Effector memory CD4-positive, alpha-beta T cell (primary cell): ENCODE results near the gene PCDHA1.

Experiments
- DNase-seq, 3 donors: peaks; one replicate each; pipeline ENCODE4 v3.0.0-alpha.2; 2020
- H3K27ac ChIP-seq: 2 replicates; pipeline ENCODE4 v1.7.0; 2013; ENCODE audit warnings: mild to moderate bottlenecking, low read length, moderate library complexity; ENCODE audit not compliant: insufficient read depth, poor library complexity, severe bottlenecking
- H3K27me3 ChIP-seq: replicated peaks from 2 replicates; pipeline ENCODE4 v1.7.0; 2013; ENCODE audit warnings: mild to moderate bottlenecking, low read length; ENCODE audit not compliant: insufficient read depth, control insufficient read depth, poor library complexity, severe bottlenecking
- H3K36me3 ChIP-seq: 2 replicates; pipeline ENCODE4 v1.7.0; 2013; ENCODE audit warnings: mild to moderate bottlenecking, low read length, moderate library complexity; ENCODE audit not compliant: control insufficient read depth, insufficient read depth
- H3K4me1 ChIP-seq: 2 replicates; pipeline ENCODE4 v1.7.0; 2013; ENCODE audit warnings: low read length, mild to moderate bottlenecking; ENCODE audit not compliant: control insufficient read depth, insufficient read depth, poor library complexity, severe bottlenecking
- H3K4me3 ChIP-seq: 2 replicates; pipeline ENCODE4 v1.7.0; 2013; ENCODE audit warnings: low read length, low read depth, mild to moderate bottlenecking; ENCODE audit not compliant: insufficient read depth, poor library complexity, severe bottlenecking
- H3K9me3 ChIP-seq: 2 replicates; pipeline ENCODE4 v1.7.0; 2013; ENCODE audit warnings: mild to moderate bottlenecking, low read length, moderate library complexity; ENCODE audit not compliant: control insufficient read depth

Gene PCDHA1

GRCh38 chr5:140989254-140990020 is 203.5 kb downstream of the PCDHA1 start:
- H3K4me1 ChIP-seq = no peaks in the 10 kb centered on the region
- peaks cover 6% of the 10 kb centered on the region for H3K27me3 ChIP-seq
- H3K9me3 ChIP-seq = no peaks in the 10 kb centered on the region
- H3K4me3 ChIP-seq = no peak overlapping the region
- no peaks in the 10 kb centered on the region for H3K36me3 ChIP-seq
- no peak for DNase-seq
- H3K27ac ChIP-seq = no peak overlapping the region

GRCh38 chr5:140992828-140993227 is 206.9 kb downstream of the PCDHA1 start:
- DNase-seq = no peak
- no peaks in the 10 kb centered on the region for H3K9me3 ChIP-seq
- no peaks in the 10 kb centered on the region for H3K4me1 ChIP-seq
- H3K4me3 ChIP-seq = no peak overlapping the region
- H3K36me3 ChIP-seq = no peaks in the 10 kb centered on the region
- H3K27me3 ChIP-seq = no peaks in the 10 kb centered on the region
- H3K27ac ChIP-seq = no peak overlapping the region

GRCh38 chr5:140996060-140996459 is 210.1 kb downstream of the PCDHA1 start:
- Histone ChIP-seq H3K36me3 (no peaks in the 10 kb centered on the region), H3K27me3 (no peaks in the 10 kb centered on the region), H3K4me1 (no peaks in the 10 kb centered on the region), H3K9me3 (no peaks in the 10 kb centered on the region), H3K4me3 (no peak overlapping the region), H3K27ac (no peak overlapping the region)
- DNase-seq = no peak

- Histone ChIP-seq H3K27ac (no peak overlapping the region), H3K9me3 (no peaks in the 10 kb centered on the region), H3K4me1 (no peaks in the 10 kb centered on the region), H3K4me3 (no peak overlapping the region), H3K36me3 (no peaks in the 10 kb centered on the region), H3K27me3 (peaks cover 2% of the 10 kb centered on the region)
- DNase-seq = no peak
Observed at GRCh38 chr5:140998921-140999410, 213.0 kb downstream of the PCDHA1 start.

DNA sequence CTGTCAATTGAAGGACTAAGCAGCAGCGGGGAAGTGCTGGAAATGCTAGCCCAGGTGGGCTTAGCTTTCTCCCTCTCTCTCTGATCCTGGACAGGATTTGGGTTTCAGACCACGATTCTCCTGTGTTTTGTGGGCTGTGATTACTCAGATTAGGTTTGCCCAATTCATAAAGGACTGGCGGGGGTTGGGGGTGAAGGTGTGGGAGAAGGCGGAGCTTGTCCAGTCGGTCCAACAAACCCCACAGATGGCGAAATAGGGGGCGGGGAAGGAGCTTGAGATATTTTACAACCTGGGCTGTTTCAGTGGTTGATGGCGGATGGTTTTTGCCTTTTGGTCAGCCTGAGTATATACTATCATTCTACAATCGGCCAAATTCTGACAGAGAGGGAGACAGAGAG is 215.5 kb downstream of the PCDHA1 start:
- no peak for DNase-seq
- H3K4me3 ChIP-seq = no peak overlapping the region
- no peaks in the 10 kb centered on the region for H3K4me1 ChIP-seq
- H3K36me3 ChIP-seq = no peaks in the 10 kb centered on the region
- H3K27me3 ChIP-seq = peaks cover 2% of the 10 kb centered on the region
- no peaks in the 10 kb centered on the region for H3K9me3 ChIP-seq
- no peak overlapping the region for H3K27ac ChIP-seq

DNA sequence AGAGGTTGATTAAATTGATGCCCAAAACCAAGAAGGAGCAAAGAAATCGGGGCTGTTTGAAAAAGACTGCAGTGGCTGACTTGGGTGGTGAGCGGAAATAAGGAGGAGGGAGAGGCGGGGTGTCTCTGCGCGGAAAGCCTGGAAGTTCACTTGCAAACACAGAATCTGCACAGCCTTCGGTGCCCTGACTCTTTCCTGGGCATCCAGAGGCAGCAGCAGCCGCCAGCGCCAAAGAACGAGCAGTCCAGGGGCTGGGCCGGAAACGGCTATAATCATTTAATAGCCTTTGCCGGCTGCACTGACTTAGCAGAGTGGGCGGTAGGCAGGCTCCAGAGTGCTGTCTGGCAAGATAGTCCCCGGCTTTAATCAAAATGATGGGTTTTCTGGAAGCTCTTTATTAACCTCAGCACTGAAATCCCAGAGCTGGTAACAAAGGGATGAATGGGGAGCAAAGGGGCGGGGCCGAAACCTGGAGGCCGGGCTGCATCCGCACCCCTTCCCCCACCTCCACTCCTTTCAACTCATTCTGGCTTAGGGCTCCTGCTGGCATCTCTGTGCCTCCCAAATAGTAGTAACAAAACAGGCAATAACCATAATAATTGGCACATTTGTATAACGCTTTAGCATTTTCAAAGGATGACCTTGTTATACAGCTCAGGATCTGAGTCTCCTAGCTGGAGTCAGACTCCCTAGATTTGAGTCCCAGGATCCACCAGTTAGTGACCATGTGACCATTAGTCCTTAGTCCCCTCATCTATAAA is 216.1 kb downstream of the PCDHA1 start:
- no peaks in the 10 kb centered on the region for H3K4me1 ChIP-seq
- H3K27ac ChIP-seq = no peak overlapping the region
- no peaks in the 10 kb centered on the region for H3K36me3 ChIP-seq
- H3K4me3 ChIP-seq = no peak overlapping the region
- H3K27me3 ChIP-seq = peaks cover 2% of the 10 kb centered on the region
- no peak for DNase-seq
- no peaks in the 10 kb centered on the region for H3K9me3 ChIP-seq

GRCh38 chr5:141002605-141002965 is 216.6 kb downstream of the PCDHA1 start:
- Histone ChIP-seq H3K4me3 (no peak overlapping the region), H3K27ac (no peak overlapping the region), H3K4me1 (no peaks in the 10 kb centered on the region), H3K36me3 (no peaks in the 10 kb centered on the region), H3K9me3 (no peaks in the 10 kb centered on the region), H3K27me3 (peaks cover 2% of the 10 kb centered on the region)
- no peak for DNase-seq

GRCh38 chr5:141003031-141003430 is 217.1 kb downstream of the PCDHA1 start:
- Histone ChIP-seq H3K36me3 (no peaks in the 10 kb centered on the region), H3K9me3 (no peaks in the 10 kb centered on the region), H3K4me3 (no peak overlapping the region), H3K4me1 (no peaks in the 10 kb centered on the region), H3K27ac (no peak overlapping the region), H3K27me3 (peaks cover 2% of the 10 kb centered on the region)
- DNase-seq = no peak

DNA sequence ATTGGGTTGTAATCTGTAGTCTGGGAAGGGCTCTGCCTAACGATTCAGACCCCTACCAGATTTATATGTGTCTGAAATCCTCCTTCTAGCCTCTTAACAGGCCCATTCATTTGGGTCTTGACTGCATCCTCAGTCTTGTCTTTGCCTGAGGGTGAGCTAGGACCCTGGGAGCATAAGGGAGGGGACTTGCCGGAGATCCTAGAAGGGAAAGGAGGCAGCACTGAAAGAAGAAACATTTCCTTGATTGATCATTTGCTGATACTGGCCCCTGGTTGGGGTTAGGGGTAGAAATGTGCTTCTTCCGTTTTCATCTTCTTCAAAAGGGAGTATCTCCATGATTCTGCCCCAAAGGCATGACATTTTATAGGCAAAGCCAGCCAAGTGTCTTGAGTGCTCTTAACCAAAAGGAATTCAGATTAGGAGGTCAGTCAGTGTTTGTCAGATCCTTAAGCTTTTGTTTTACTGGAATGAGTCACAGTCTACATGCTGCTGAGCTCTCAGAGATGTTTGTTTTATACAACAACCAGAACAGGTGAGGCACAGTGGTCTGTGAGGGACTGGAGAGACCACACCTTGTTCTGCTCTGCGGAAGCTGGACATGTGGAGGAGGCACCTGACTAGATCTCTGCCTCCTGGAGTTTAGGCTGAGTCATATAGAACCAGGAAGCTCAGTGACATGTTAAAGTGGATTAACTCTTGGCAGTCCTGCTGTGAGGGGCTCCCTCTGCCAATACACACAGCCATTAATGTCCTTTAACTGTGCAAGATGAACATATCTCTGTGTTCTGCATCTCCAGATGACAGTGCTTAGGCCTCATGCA is 218.1 kb downstream of the PCDHA1 start:
- H3K36me3 ChIP-seq = no peaks in the 10 kb centered on the region
- H3K9me3 ChIP-seq = no peaks in the 10 kb centered on the region
- no peak for DNase-seq
- peaks cover 2% of the 10 kb centered on the region for H3K27me3 ChIP-seq
- no peaks in the 10 kb centered on the region for H3K4me1 ChIP-seq
- H3K4me3 ChIP-seq = no peak overlapping the region
- H3K27ac ChIP-seq = no peak overlapping the region
